Measurements from ENCODE around the gene MCC.

GRCh38 chr5:113505181-113505580, 16.9 kb upstream of the MCC start:
- TF ChIP-seq CTCF (conservative IDR thresholded peaks at IDR 0.05; ENCODE audit: low read depth, low read length) (no peak), EZH2 (IDR thresholded peaks at IDR 0.05; ENCODE audit: borderline replicate concordance, low read depth, low read length, poor library complexity, severe bottlenecking) (no peak)

Data from A673 (cell line).